Measurements from ENCODE around the gene TBCD.
"Not testable (repeated sequence)": the region's sequence is repeated elsewhere in the genome, so short reads cannot be mapped to it uniquely, and the experiment has no call there.

TBCD gene

GRCh38 chr17:82952019-82952418 lies 200.2 kb downstream of the TBCD start:
- TF ChIP-seq ZFX (IDR thresholded peaks at IDR 0.05; ENCODE audit: borderline replicate concordance) (no peak), CTCF (IDR thresholded peaks at IDR 0.05) (no peak)
- no peak overlapping the region for H3K27ac ChIP-seq

- H3K27ac ChIP-seq, result not testable (repeated sequence)
These were observed 203.2 kb downstream of the TBCD start for GRCh38 chr17:82955106-82955505.

GRCh38 chr17:82955627-82956026 lies 203.8 kb downstream of the TBCD start:
- H3K27ac ChIP-seq, result not testable (repeated sequence)

- H3K27ac ChIP-seq, result no peak overlapping the region
- TF ChIP-seq CTCF (IDR thresholded peaks at IDR 0.05), result no peak
- TF ChIP-seq ZFX (IDR thresholded peaks at IDR 0.05; ENCODE audit: borderline replicate concordance), result no peak
These were observed 204.4 kb downstream of the TBCD start for GRCh38 chr17:82956146-82956725.

- H3K27ac ChIP-seq, result no peak overlapping the region
- no peak for TF ChIP-seq ZFX (IDR thresholded peaks at IDR 0.05; ENCODE audit: borderline replicate concordance)
- no peak for TF ChIP-seq CTCF (IDR thresholded peaks at IDR 0.05)
These were observed 205.0 kb downstream of the TBCD start for GRCh38 chr17:82956726-82957468.

- TF ChIP-seq ZFX (IDR thresholded peaks at IDR 0.05; ENCODE audit: borderline replicate concordance) (no peak), CTCF (IDR thresholded peaks at IDR 0.05) (no peak)
- H3K27ac ChIP-seq, result no peak overlapping the region
These were observed 205.6 kb downstream of the TBCD start for GRCh38 chr17:82957469-82957795.

GRCh38 chr17:82957961-82958561 lies 206.2 kb downstream of the TBCD start:
- TF ChIP-seq ZFX (IDR thresholded peaks at IDR 0.05; ENCODE audit: borderline replicate concordance) (no peak), CTCF (IDR thresholded peaks at IDR 0.05) (no peak)
- H3K27ac ChIP-seq, result no peak overlapping the region

- H3K27ac ChIP-seq, result no peak overlapping the region
- TF ChIP-seq CTCF (IDR thresholded peaks at IDR 0.05) (no peak), ZFX (IDR thresholded peaks at IDR 0.05; ENCODE audit: borderline replicate concordance) (no peak)
These were observed 207.5 kb downstream of the TBCD start for GRCh38 chr17:82959242-82959930.

All from 22Rv1 (cell line).